HepG2 (cell line): ENCODE results near the gene ERLIN1. TPM values are rescaled to one million over a fixed set of nuclear protein-coding genes. Genes with fewer than 3 reads are reported as not detected.

Experiments used
- ATAD3A ChIP-seq: sonication (generic); formaldehyde crosslinking; IDR thresholded peaks from 2 replicates; pipeline ENCODE4 v1.4.0; 2020; ENCODE audit warnings: missing genetic modification reagents
- HOXA3 ChIP-seq: sonication (generic); formaldehyde crosslinking; IDR thresholded peaks from 2 replicates; pipeline ENCODE4 v1.5.0; 2020; ENCODE audit warnings: missing genetic modification reagents
- JARID2 ChIP-seq: sonication (generic); formaldehyde crosslinking; IDR thresholded peaks from 2 replicates; pipeline ENCODE4 v1.8.1; 2023; ENCODE audit warnings: missing genetic modification reagents, inconsistent platforms; ENCODE audit not compliant: insufficient replicate concordance
- KLF6 ChIP-seq: IDR thresholded peaks from 2 replicates; pipeline ENCODE4 v1.8.0; 2016; ENCODE audit warnings: missing biosample characterization, missing genetic modification reagents
- LCORL ChIP-seq, 2 experiments: fragments of 450-650 bp in 1 of 2; sonication (generic) in 1 of 2; formaldehyde crosslinking in 1 of 2; IDR thresholded peaks; 2 replicates each; pipeline versions ENCODE4 v1.5.0 to v1.6.1; 2017 to 2020; ENCODE audit warnings: antibody characterized with exemption in 1 of 2, missing genetic modification reagents in 1 of 2
- NR3C1 ChIP-seq: sonication (generic); formaldehyde crosslinking; IDR thresholded peaks from 2 replicates; pipeline ENCODE4 v1.4.0; 2020; ENCODE audit warnings: missing genetic modification reagents
- RXRB ChIP-seq: IDR thresholded peaks from 2 replicates; pipeline ENCODE4 v1.6.1; 2016; ENCODE audit warnings: borderline replicate concordance, missing genetic modification reagents, missing compliant biosample characterization
- SP140L ChIP-seq: sonication (generic); formaldehyde crosslinking; IDR thresholded peaks from 2 replicates; pipeline ENCODE4 v1.4.0; 2020; ENCODE audit warnings: missing genetic modification reagents, borderline replicate concordance
- ZBTB14 ChIP-seq: sonication (generic); formaldehyde crosslinking; IDR thresholded peaks from 2 replicates; pipeline ENCODE4 v1.4.0; 2020; ENCODE audit warnings: missing genetic modification reagents
- ZNF230 ChIP-seq: sonication (generic); formaldehyde crosslinking; IDR thresholded peaks from 2 replicates; pipeline ENCODE4 v1.4.0; 2020; ENCODE audit warnings: mild to moderate bottlenecking, missing genetic modification reagents
- ZNF280B ChIP-seq: sonication (generic); formaldehyde crosslinking; IDR thresholded peaks from 2 replicates; pipeline ENCODE4 v1.5.0; 2020; ENCODE audit warnings: missing genetic modification reagents, mild to moderate bottlenecking, borderline replicate concordance
- ZNF280D ChIP-seq: sonication (generic); formaldehyde crosslinking; IDR thresholded peaks from 2 replicates; pipeline ENCODE4 v1.5.1; 2020; ENCODE audit warnings: mild to moderate bottlenecking, missing genetic modification reagents
- ZNF333 ChIP-seq: sonication (generic); formaldehyde crosslinking; IDR thresholded peaks from 2 replicates; pipeline ENCODE4 v1.4.0; 2020; ENCODE audit warnings: mild to moderate bottlenecking, missing genetic modification reagents, borderline replicate concordance
- ZNF710 ChIP-seq: sonication (generic); formaldehyde crosslinking; IDR thresholded peaks from 2 replicates; pipeline ENCODE4 v1.5.0; 2020; ENCODE audit warnings: mild to moderate bottlenecking, missing genetic modification reagents, borderline replicate concordance
- ZNF766 ChIP-seq: sonication (generic); formaldehyde crosslinking; IDR thresholded peaks from 2 replicates; pipeline ENCODE4 v1.5.0; 2020; ENCODE audit warnings: missing genetic modification reagents, borderline replicate concordance
- ZSCAN20 ChIP-seq: sonication (generic); formaldehyde crosslinking; IDR thresholded peaks from 2 replicates; pipeline ENCODE4 v1.4.0; 2020; ENCODE audit warnings: missing genetic modification reagents, mild to moderate bottlenecking, borderline replicate concordance
- polyA plus RNA-seq, 8 experiments: library from polyadenylated mRNA; depleted of rRNA in 3 of 8; stranded (reverse) in 7 of 8; unstranded in 1 of 8; fragments of >200 nt; fragmentation: Illumina TruSeq in 4 of 8; extraction: Trizol in 4 of 8; gene quantifications; 2 replicates each; pipeline versions ENCODE4 v1.2.1 to v1.2.3, GENCODE V29; 2011 to 2016; ENCODE audit warnings: low read depth in 4 of 8, missing spikeins in 1 of 8, mixed read lengths in 1 of 8; ENCODE audit not compliant: insufficient read depth in 1 of 8
- total RNA-seq, 5 experiments: library from RNA; depleted of rRNA; stranded (reverse); fragments of >200 nt; fragmentation: Illumina TruSeq; extraction: Trizol; gene quantifications; 2 replicates each; pipeline ENCODE4 v1.2.3, GENCODE V29; 2016; ENCODE audit warnings: low read depth in 1 of 5
- TF ChIP-seq, protein P1 (sequence below): sonication (generic); formaldehyde crosslinking; IDR thresholded peaks from 2 replicates; pipeline ENCODE4 v1.4.0; 2020; ENCODE audit warnings: mild to moderate bottlenecking, missing genetic modification reagents
- TF ChIP-seq, protein P2 (sequence below): fragments of 450-650 bp; IDR thresholded peaks from 2 replicates; pipeline ENCODE4 v1.6.1; 2016

Gene ERLIN1
- total and polyA plus RNA-seq, 2 of the 13 experiments (the other 11 are each of a cell fraction or from before 2014, with no cell fraction given): 56.8 to 69.3 TPM

DNA sequence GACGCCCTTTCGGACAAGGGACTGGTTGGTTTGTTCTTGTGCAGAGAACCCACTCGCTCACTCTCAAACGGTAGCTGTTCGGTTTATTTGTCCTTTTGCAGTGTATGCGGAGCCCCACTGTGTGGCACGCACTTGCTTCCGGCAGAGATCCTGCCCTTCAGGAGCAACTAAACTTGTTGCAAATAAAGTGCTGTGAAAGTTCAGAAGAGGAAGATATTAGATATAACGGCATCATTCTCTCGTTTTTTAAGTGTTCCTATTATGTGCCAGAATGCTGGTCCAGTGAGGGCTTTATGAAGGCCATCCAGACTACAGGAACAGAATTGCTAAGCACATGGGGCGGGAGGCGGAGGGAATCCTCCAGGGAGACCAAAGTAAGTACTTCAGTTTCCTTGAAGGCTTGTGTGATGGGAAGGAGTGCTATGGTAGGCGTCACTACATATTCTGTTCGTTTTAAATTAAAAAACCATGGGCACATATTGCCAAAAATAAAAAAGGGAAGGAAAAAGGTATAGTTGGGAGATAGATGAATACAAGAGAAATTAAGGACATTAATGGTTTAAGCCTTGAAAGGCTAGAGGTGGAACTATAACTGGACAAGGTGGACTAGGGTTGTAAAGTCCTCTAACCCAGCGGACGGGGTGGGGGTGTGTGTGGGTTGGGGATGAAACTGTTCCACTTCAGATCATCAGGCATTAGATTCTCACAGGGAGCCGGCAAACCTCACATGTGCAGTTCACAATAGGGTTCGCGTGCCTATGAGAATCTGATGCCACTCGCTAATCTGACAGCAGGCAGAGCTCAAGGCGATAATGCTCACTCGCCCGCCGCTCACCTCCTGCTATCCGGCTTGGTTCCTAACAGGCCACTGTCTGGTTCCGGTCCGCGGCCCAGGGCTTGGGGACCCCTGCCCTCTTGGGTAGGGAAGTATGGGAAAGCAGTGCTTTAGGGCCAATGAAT lies 704 bp upstream of the ERLIN1 start (continued):
- no peak for TF ChIP-seq ZNF333
- no peak for TF ChIP-seq KLF6 (CRISPR knock-in tag)
- TF ChIP-seq JARID2: no peak
- TF ChIP-seq HOXA3: no peak
- TF ChIP-seq ZNF230 (CRISPR knock-in tag): no peak
- peak; percentile 50; the same call in 1 of the 2 replicates for TF ChIP-seq ZNF710 (CRISPR knock-in tag)
- no peak; the same call in 1 of the 2 replicates for TF ChIP-seq ZBTB14 (CRISPR knock-in tag)
- no peak for TF ChIP-seq ATAD3A
- no peak for TF ChIP-seq SP140L
- TF ChIP-seq, protein P1, sequence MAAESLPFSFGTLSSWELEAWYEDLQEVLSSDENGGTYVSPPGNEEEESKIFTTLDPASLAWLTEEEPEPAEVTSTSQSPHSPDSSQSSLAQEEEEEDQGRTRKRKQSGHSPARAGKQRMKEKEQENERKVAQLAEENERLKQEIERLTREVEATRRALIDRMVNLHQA: no peak
- TF ChIP-seq LCORL (IDR thresholded peaks at IDR 0.05): no peak
- no peak for TF ChIP-seq LCORL (CRISPR knock-in tag; IDR thresholded peaks at IDR 0.05)
- no peak for TF ChIP-seq NR3C1 (CRISPR knock-in tag)
- peak; percentile 28; the same call in 1 of the 2 replicates for TF ChIP-seq ZNF280D
- no peak for TF ChIP-seq RXRB
- TF ChIP-seq, protein P2, sequence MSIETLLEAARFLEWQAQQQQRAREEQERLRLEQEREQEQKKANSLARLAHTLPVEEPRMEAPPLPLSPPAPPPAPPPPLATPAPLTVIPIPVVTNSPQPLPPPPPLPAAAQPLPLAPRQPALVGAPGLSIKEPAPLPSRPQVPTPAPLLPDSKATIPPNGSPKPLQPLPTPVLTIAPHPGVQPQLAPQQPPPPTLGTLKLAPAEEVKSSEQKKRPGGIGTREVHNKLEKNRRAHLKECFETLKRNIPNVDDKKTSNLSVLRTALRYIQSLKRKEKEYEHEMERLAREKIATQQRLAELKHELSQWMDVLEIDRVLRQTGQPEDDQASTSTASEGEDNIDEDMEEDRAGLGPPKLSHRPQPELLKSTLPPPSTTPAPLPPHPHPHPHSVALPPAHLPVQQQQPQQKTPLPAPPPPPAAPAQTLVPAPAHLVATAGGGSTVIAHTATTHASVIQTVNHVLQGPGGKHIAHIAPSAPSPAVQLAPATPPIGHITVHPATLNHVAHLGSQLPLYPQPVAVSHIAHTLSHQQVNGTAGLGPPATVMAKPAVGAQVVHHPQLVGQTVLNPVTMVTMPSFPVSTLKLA: no peak
- TF ChIP-seq ZNF280B: no peak
- no peak for TF ChIP-seq ZSCAN20
- TF ChIP-seq ZNF766: no peak
